ENCODE results near the gene PARM1. TPM values are rescaled to one million over a fixed set of nuclear protein-coding genes. Genes with fewer than 3 reads are reported as not detected.

The PARM1 gene
- polyA plus RNA-seq, 3 donors = 0.06 to 0.54 (median 0.27) TPM

DNA sequence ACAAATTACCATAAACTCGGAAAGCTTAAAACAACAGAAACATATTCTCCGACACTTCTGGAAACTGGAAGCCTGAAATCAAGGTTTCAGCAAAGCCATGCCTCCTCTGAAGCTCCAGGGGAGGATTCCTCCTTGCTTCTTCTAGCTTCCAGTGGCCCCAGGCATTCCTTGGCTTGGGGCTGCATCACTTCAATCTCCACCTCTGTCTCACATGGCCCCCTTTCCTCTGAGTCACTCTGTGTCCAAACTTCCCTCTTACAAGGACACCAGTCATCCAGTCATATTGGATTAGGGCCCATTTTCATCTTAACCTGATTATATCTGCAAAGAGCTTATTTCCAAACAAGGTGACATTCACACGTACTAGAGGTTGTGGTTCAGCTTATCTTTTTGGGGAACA lies 17.3 kb downstream of the PARM1 start:
- Mint-ChIP-seq H3K27me3 (ENCODE audit: low read depth in 3 of 3) (peaks cover 0 to 8% (median 7%) of the 10 kb centered on the region in 3 donors), H3K4me3 (no peak overlapping the region), H3K27ac (no peak overlapping the region), H3K4me1 (no peaks in the 10 kb centered on the region), H3K9me3 (peaks cover 0 to 6% (median 2%) of the 10 kb centered on the region in 7 donors), H3K36me3 (no peaks in the 10 kb centered on the region)
- H3K4me2 ChIP-seq (replicated peaks; ENCODE audit: extremely low read depth, low read length, poor library complexity, severe bottlenecking) = no peak overlapping the region
- no peaks in the 10 kb centered on the region for H3K36me3 ChIP-seq (replicated peaks in 1 of 2; ENCODE audit: control insufficient read depth in 1 of 2, insufficient read depth in 2 of 2, low read length in 2 of 2)
- no peak overlapping the region for H3K27ac ChIP-seq (ENCODE audit: low read depth in 1 of 2, low read length in 2 of 2)
- H3K4me1 ChIP-seq (ENCODE audit: control insufficient read depth in 1 of 2, insufficient read depth in 2 of 2, low read length in 2 of 2) = no peaks in the 10 kb centered on the region
- H2AFZ ChIP-seq (ENCODE audit: insufficient read depth, low read depth, low read length, poor library complexity, severe bottlenecking) = no peak overlapping the region
- no peak overlapping the region for H3K4me3 ChIP-seq (replicated peaks in 1 of 3; ENCODE audit: low read depth in 2 of 3, low read length in 3 of 3)
- TF ChIP-seq, protein P1, sequence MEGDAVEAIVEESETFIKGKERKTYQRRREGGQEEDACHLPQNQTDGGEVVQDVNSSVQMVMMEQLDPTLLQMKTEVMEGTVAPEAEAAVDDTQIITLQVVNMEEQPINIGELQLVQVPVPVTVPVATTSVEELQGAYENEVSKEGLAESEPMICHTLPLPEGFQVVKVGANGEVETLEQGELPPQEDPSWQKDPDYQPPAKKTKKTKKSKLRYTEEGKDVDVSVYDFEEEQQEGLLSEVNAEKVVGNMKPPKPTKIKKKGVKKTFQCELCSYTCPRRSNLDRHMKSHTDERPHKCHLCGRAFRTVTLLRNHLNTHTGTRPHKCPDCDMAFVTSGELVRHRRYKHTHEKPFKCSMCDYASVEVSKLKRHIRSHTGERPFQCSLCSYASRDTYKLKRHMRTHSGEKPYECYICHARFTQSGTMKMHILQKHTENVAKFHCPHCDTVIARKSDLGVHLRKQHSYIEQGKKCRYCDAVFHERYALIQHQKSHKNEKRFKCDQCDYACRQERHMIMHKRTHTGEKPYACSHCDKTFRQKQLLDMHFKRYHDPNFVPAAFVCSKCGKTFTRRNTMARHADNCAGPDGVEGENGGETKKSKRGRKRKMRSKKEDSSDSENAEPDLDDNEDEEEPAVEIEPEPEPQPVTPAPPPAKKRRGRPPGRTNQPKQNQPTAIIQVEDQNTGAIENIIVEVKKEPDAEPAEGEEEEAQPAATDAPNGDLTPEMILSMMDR (IDR thresholded peaks at IDR 0.05) = no peak
- DNase-seq = no peak
- 90% methylated on average over 1 of the region's 3 CpGs for WGBS (ENCODE audit: insufficient coverage)
- no peaks in the 10 kb centered on the region for H3K27me3 ChIP-seq (ENCODE audit: control insufficient read depth in 2 of 2, insufficient read depth in 2 of 2, low read length in 2 of 2)
- H3K79me2 ChIP-seq (ENCODE audit: insufficient read depth, low read length) = no peaks in the 10 kb centered on the region
- H3K9ac ChIP-seq (ENCODE audit: insufficient read depth, low read length, poor library complexity, severe bottlenecking) = no peak overlapping the region
- H4K20me1 ChIP-seq (ENCODE audit: insufficient read depth, low read length) = no peaks in the 10 kb centered on the region
- intact Hi-C loops (cut with micrococcal nuclease) = no loop called here
- no peaks in the 10 kb centered on the region for H3K9me3 ChIP-seq (replicated peaks in 1 of 2; ENCODE audit: control insufficient read depth in 1 of 2, insufficient read depth in 1 of 2, low read length in 2 of 2)

DNA sequence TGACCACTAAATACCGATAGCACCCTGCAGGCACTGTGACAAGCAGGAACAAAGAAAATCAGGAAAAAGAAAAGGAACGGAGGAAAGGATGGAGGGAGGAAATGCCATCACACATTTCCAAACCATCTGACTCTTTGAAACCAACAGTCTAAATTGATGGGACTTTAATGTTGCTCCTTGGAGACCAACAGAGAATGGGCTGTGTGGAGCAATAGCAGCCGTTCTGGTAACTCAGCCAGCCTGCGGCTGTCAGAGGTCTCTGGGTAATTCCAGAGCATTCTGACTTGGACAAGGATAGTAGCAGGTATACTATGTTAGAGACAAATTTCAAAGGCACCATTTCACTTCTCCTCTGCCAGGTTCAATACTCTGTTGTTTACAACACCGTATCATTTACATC lies 18.0 kb downstream of the PARM1 start:
- no peak for DNase-seq
- H3K4me2 ChIP-seq (replicated peaks; ENCODE audit: extremely low read depth, low read length, poor library complexity, severe bottlenecking) = no peak overlapping the region
- H3K9me3 Mint-ChIP-seq = peaks cover 0 to 6% (median 2%) of the 10 kb centered on the region in 7 donors
- TF ChIP-seq, protein P1 (IDR thresholded peaks at IDR 0.05) = no peak
- no peak overlapping the region for H3K9ac ChIP-seq (ENCODE audit: insufficient read depth, low read length, poor library complexity, severe bottlenecking)
- WGBS (ENCODE audit: insufficient coverage) = 100% methylated on average over 2 of the region's 5 CpGs
- no peak overlapping the region for H3K27ac Mint-ChIP-seq
- no peak overlapping the region for H2AFZ ChIP-seq (ENCODE audit: insufficient read depth, low read depth, low read length, poor library complexity, severe bottlenecking)
- no peak overlapping the region for H3K27ac ChIP-seq (ENCODE audit: low read depth in 1 of 2, low read length in 2 of 2)
- H3K79me2 ChIP-seq (ENCODE audit: insufficient read depth, low read length) = no peaks in the 10 kb centered on the region
- H3K27me3 ChIP-seq (ENCODE audit: control insufficient read depth in 2 of 2, insufficient read depth in 2 of 2, low read length in 2 of 2) = no peaks in the 10 kb centered on the region
- no peaks in the 10 kb centered on the region for H3K36me3 Mint-ChIP-seq
- no peaks in the 10 kb centered on the region for H4K20me1 ChIP-seq (ENCODE audit: insufficient read depth, low read length)
- peaks cover 0 to 8% (median 7%) of the 10 kb centered on the region in 3 donors for H3K27me3 Mint-ChIP-seq (ENCODE audit: low read depth in 3 of 3)
- H3K4me1 ChIP-seq (ENCODE audit: control insufficient read depth in 1 of 2, insufficient read depth in 2 of 2, low read length in 2 of 2) = no peaks in the 10 kb centered on the region
- H3K9me3 ChIP-seq (replicated peaks in 1 of 2; ENCODE audit: control insufficient read depth in 1 of 2, insufficient read depth in 1 of 2, low read length in 2 of 2) = no peaks in the 10 kb centered on the region
- H3K4me1 Mint-ChIP-seq = no peaks in the 10 kb centered on the region
- no peak overlapping the region for H3K4me3 Mint-ChIP-seq
- no peak overlapping the region for H3K4me3 ChIP-seq (replicated peaks in 1 of 3; ENCODE audit: low read depth in 2 of 3, low read length in 3 of 3)
- intact Hi-C loops (cut with micrococcal nuclease) = no loop called here
- H3K36me3 ChIP-seq (replicated peaks in 1 of 2; ENCODE audit: control insufficient read depth in 1 of 2, insufficient read depth in 2 of 2, low read length in 2 of 2) = no peaks in the 10 kb centered on the region
